GM21576 (cell line): ENCODE results near the gene SMIM3.
A peak's percentile ranks its signal among the peaks of the same experiment; 100 is the strongest.

ENCODE experiments used
- ATAC-seq: cut with Tn5 transposase; IDR thresholded peaks from one replicate; pipeline ENCODE4 v1.9.1; 2021; ENCODE audit warnings: mild to moderate bottlenecking, moderate library complexity; ENCODE audit not compliant: unreplicated experiment

Gene SMIM3

DNA sequence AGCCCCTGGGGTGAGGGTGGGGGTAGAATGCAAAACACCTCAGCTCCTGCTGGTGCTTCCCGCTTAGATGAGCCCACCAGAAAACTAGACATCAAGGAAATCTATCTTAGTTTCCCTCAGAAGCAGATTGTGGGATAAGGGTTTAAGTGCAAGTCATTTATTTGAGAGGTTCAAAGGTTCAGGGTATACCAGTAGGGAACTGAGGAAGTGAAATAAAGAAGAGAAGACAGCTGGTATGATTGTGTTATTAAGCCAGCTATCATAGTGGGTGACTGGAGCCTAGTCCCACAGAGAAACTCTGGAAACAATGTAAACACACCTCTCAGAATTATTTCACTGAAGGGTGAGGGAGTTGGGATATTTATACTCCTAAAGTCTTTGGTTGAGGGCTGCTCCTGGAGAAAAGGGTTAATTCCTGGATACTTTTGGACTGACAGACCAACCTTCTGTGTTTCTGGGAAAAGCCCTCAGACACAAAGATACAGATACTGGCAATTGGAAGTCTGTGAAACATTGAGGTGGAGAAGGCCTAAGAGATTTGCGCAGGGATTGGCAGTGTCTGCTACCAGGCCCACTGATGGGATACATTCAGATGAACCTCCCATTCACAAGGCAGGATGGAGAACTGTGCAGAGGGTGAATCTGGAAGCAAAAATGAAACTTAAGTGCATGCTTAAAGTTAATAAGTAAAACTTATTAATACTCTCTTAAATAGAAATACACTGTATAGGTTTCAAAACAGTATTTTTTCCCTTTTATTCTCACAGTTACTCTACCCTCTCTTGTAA is 13.4 kb upstream of the SMIM3 start:
- no peak for ATAC-seq

DNA sequence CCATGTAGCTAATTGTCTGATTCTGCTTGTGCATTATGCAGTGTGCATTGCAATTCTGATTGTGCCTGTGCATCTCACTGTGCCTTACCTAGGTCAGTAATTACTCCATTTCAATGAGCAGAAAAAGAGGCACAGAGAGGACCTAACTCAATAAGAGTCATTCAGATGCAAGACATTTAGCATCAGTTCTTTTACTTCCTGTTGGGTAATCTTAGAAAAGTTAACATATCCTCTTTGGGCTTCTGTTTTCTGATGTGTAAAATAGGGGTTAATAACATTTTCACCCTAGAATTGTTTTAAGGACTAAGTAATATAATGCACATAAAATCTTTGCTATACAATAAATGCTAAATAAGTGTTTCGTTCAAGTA is 12.8 kb upstream of the SMIM3 start:
- ATAC-seq = no peak

- no peak for ATAC-seq
Measured at GRCh38 chr5:150766251-150766650, 12.3 kb upstream of the SMIM3 start.

GRCh38 chr5:150771034-150771795 is 7.3 kb upstream of the SMIM3 start:
- ATAC-seq = no peak

- ATAC-seq = no peak
Measured at GRCh38 chr5:150774145-150774544, 4.4 kb upstream of the SMIM3 start.

DNA sequence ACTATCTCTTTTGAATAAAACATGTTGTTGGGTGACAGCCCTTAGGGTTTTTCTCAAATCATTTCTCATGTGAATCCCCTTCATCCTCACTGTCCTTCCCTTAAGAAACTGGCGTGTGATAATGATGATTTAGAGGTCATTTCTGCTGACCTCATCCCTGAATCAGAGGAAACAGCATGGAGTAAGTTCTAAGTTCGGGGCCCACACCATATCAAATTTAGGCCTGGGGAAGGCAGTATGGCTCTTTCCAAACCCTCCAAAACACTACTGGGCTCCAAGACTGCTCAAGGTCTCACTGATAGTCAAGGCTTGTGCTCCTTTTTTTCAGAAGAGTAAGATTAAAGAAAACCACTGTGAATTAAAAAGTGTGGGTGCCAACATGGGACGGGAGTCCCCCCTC is 872 bp upstream of the SMIM3 start:
- no peak for ATAC-seq

DNA sequence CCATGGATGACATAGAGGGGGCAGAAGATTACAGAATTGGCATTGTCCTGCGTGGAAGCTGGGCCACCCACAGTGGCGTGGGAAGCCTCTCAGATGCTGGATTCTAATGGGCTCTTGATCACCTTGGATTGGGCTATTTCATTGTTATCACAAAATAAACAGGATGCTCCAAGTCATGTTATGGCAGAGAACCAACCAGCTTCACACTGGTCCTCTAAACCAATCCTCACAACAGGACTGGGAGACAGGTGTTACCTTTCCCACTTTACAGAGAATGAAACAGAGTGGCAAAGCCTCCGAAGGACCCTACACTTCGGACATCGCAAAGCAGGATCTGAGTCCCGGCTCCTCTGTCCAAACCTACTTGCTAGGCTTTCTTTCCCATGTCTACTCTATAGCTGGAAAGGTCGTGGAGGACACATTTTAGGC is 455 bp upstream of the SMIM3 start:
- no peak for ATAC-seq

- peak; percentile 1 for ATAC-seq
Measured at GRCh38 chr5:150779397-150780186, 1.0 kb downstream of the SMIM3 start.

DNA sequence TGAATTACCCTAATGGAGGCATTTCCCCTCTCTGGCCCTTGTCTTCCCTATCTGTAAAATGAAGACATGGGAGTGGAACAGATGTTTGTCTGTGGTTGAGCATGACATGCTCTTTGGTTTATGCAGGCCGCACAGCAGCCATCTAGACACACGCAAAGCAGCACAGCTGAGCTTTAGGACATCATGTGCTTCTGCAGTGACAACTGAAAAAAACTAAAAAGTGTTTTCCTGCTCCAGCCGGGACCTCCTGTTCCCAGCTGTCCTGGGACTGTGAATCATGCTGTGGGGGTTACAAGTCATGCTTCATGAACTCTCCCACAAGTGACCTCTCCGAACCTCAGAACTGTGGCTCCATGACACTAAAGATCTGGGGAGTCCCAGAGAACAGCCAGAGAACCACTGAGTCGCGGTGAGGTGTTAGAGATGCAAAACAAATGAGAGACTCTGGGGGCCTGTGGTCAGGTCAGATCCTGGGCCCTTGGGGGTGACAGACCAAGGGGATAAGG is 1.7 kb downstream of the SMIM3 start:
- ATAC-seq = peak; percentile 42

GRCh38 chr5:150780816-150781221 is 2.3 kb downstream of the SMIM3 start:
- ATAC-seq = no peak

DNA sequence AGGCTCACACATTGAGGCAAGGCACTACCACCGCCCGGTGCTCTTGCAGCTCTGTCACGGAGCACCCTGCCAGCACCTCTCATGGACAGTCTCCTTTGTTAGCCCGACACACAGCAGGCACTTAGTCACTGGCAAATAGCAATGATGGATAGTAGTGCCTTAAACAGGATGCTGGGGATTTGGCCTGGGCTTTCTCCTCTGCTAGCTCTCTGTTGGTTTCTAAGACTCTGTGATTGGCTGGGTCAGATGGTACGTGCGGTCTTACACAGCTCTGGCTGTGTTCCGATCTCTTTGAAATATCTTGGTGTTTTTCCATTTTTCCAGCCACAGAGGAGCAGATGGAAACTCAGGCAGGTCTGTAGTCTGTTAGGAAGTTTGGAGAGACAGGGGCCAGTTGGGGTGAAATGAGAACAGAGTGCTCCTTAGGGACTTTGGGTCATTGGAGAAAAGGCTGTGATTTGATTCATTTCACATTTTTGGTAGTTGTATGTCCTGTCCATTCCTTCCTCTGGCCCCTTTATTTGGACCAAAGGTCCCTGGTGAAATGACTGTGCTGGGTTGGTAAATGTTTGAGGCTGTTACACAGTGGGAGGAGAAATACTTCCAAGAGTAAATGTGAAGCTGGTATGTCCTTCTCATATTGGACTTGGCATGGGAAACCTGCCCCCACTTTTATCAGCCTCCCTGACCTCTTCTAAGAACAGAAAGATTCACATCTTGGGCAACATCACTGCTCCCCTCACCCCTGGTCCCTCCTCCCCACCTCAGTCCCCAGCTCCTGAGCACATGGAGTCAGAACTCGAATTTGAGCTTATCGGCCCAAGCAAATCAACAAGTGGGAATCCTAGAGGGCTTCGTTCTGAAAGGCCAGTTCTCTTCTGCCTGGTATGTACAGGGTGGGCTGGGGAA is 3.4 kb downstream of the SMIM3 start:
- no peak for ATAC-seq

GRCh38 chr5:150782850-150783249 is 4.3 kb downstream of the SMIM3 start:
- no peak for ATAC-seq

GRCh38 chr5:150783422-150783928 is 4.9 kb downstream of the SMIM3 start:
- ATAC-seq = peak; percentile 48

GRCh38 chr5:150785950-150786349 is 7.4 kb downstream of the SMIM3 start:
- ATAC-seq = no peak

GRCh38 chr5:150786876-150787275 is 8.3 kb downstream of the SMIM3 start:
- no peak for ATAC-seq

GRCh38 chr5:150787656-150788055 is 9.1 kb downstream of the SMIM3 start:
- ATAC-seq = no peak

- no peak for ATAC-seq
Measured at GRCh38 chr5:150788977-150789376, 10.4 kb downstream of the SMIM3 start.

DNA sequence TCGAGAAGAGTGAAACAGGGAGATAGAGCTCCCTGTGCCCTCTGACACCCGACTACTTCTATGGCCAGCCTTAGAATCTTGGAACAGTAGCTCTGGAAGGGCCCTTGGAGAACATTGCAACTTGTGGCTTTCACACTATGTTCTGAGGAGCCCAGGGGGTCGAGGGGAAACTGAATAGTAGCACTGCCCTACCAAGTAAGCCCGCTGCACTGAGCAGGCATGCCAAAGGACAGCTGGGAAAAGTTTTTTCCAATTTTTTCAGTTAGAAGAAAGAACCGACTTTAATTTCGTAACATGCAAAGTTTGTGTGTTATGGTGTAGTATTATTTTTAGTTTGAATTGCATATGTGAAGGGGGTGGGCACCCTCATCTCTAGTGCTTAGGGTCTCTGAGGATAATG is 10.9 kb downstream of the SMIM3 start:
- ATAC-seq = no peak

GRCh38 chr5:150789943-150790611 is 11.5 kb downstream of the SMIM3 start:
- ATAC-seq = peak; percentile 96

GRCh38 chr5:150791536-150791935 is 13.0 kb downstream of the SMIM3 start:
- ATAC-seq = no peak
